Fibroblast of pulmonary artery (primary cell): ENCODE measurements around the gene TEKT1.
"Not testable (repeated sequence)": the region's sequence is repeated elsewhere in the genome, so short reads cannot be mapped to it uniquely, and the experiment has no call there.

ENCODE experiments used
- DNase-seq: peaks from one replicate; pipeline ENCODE4 v3.0.0-alpha.2; 2010; ENCODE audit warnings: low read depth
- H3K4me3 ChIP-seq: replicated peaks from 2 replicates; pipeline ENCODE4 v1.5.1; 2011; ENCODE audit warnings: low read depth, mild to moderate bottlenecking, control low read depth, low read length, moderate library complexity
- CTCF ChIP-seq: IDR thresholded peaks from 2 replicates; pipeline ENCODE4 v1.5.1; 2011; ENCODE audit warnings: mild to moderate bottlenecking, control low read depth, low read length, inconsistent platforms; ENCODE audit errors: missing control alignments

Gene TEKT1

GRCh38 chr17:6831661-6832263 is at the start of gene TEKT1:
TEKT1 (minus strand) TSS chr17:6831729; CDS start chr17:6830376, 1,353 bp downstream.
- TF ChIP-seq CTCF, result no peak
- H3K4me3 ChIP-seq, result peak within 1 kb of the TSS; percentile 58
- DNase-seq, result peak; percentile 88

- not testable (repeated sequence) for H3K4me3 ChIP-seq, DNase-seq
These were observed 47.9 kb upstream of the TEKT1 start for GRCh38 chr17:6879221-6879975.

GRCh38 chr17:6875276-6875675 is 43.7 kb upstream of the TEKT1 start:
- not testable (repeated sequence) for H3K4me3 ChIP-seq, DNase-seq

- no peak overlapping the region for H3K4me3 ChIP-seq
- no peak for DNase-seq
- no peak for TF ChIP-seq CTCF
These were observed 41.4 kb upstream of the TEKT1 start for GRCh38 chr17:6872936-6873335.

- DNase-seq, result no peak
- no peak overlapping the region for H3K4me3 ChIP-seq
- no peak for TF ChIP-seq CTCF
These were observed 39.3 kb upstream of the TEKT1 start for GRCh38 chr17:6870841-6871240.

- H3K4me3 ChIP-seq, result no peak overlapping the region
- TF ChIP-seq CTCF, result no peak
- no peak for DNase-seq
These were observed 37.1 kb upstream of the TEKT1 start for GRCh38 chr17:6868582-6868981.

- H3K4me3 ChIP-seq, result no peak overlapping the region
- no peak for TF ChIP-seq CTCF
- DNase-seq, result no peak
These were observed 36.3 kb upstream of the TEKT1 start for GRCh38 chr17:6867849-6868248.

GRCh38 chr17:6862825-6863224 is 31.3 kb upstream of the TEKT1 start:
- DNase-seq, result no peak
- TF ChIP-seq CTCF, result no peak
- H3K4me3 ChIP-seq, result no peak overlapping the region
